Adrenal gland (tissue), 12 donors: ENCODE data around the gene PIANP. TPM values are rescaled to one million over a fixed set of nuclear protein-coding genes. Genes with fewer than 3 reads are reported as not detected.

Source experiments
- DNase-seq, 7 donors: peaks; one replicate each; pipeline ENCODE4 v3.0.0-alpha.2; 2019 to 2020
- H3K27ac ChIP-seq, 5 donors: fragments of 200-600 bp; sonication (generic) in 4 of 5; 1 replicate in 3 of 5; 2 replicates in 2 of 5; pipeline versions ENCODE4 v1.5.1 to v1.8.0; 2016 to 2020; ENCODE audit warnings: mild to moderate bottlenecking in 1 of 5
- H3K27me3 ChIP-seq: fragments of 200-600 bp; 2 replicates; pipeline ENCODE4 v1.8.0; 2021
- H3K36me3 ChIP-seq, 2 donors: fragments of 200-600 bp; replicated peaks in 1 of 2; 1 replicate in 1 of 2; 2 replicates in 1 of 2; pipeline versions ENCODE4 v1.5.1 to v1.8.0; 2018 to 2022
- H3K4me1 ChIP-seq, 2 donors: fragments of 200-600 bp; replicated peaks in 1 of 2; 1 replicate in 1 of 2; 2 replicates in 1 of 2; pipeline versions ENCODE4 v1.5.1 to v1.8.0; 2018 to 2021
- H3K4me3 ChIP-seq, 4 donors: fragments of 200-600 bp; sonication (generic) in 3 of 4; one replicate each; pipeline ENCODE4 v1.5.1; 2016 to 2018
- H3K9me3 ChIP-seq, 3 donors: fragments of 200-600 bp; sonication (generic) in 1 of 3; replicated peaks in 1 of 3; 1 replicate in 2 of 3; 2 replicates in 1 of 3; pipeline versions ENCODE4 v1.5.1 to v1.8.0; 2016 to 2021
- POLR2A ChIP-seq, 2 donors: fragments of 450-650 bp; IDR thresholded peaks; one replicate each; pipeline ENCODE4 v1.6.1; 2017; ENCODE audit warnings: antibody characterized with exemption in 2 of 2, mild to moderate bottlenecking in 2 of 2, moderate library complexity in 1 of 2
- WGBS, 4 donors: extraction: QIAGEN DNeasy Blood & Tissue Kit in 2 of 4; methylation state at CpG; one replicate each; pipeline versions ENCODE4 v1.1.5 to v1.1.7; 2013 to 2017; 5-methylcytosine and 5-hydroxymethylcytosine counted together
- intact Hi-C, 2 donors: fragments of 100-400 bp; cut with DNase I; formaldehyde crosslinking; loops; one replicate each; pipeline versions ENCODE4 v1.14.1 to v1.15.0; 2022 to 2023
- polyA plus RNA-seq, 3 donors: library from polyadenylated mRNA; stranded (reverse); fragments of 200-250 nt in 2 of 3; fragments of 350-450 nt in 1 of 3; fragmentation: Illumina TruSeq in 1 of 3; extraction: RNeasy Lipid Tissue Mini Kit (QIAGEN cat#74804) in 1 of 3; gene quantifications; one replicate each; pipeline ENCODE4 v1.2.3, GENCODE V29; 2013 to 2014
- total RNA-seq, 9 donors: library from RNA; depleted of rRNA in 4 of 9; stranded (reverse); fragments of >200 nt in 4 of 9; fragments of 120-200 nt in 1 of 9; fragmentation: NEBNext Ultra II Directional in 1 of 9; extraction: Animal tissue kit (Norgen Biotek cat#: 25700) in 1 of 9; gene quantifications; one replicate each; pipeline versions ENCODE4 v1.1.0 to v1.2.4, GENCODE V29; 2013 to 2023
- TF ChIP-seq, protein P1 (sequence below), 6 experiments: fragments of 450-650 bp in 4 of 6; fragments of 200-600 bp in 2 of 6; sonication (generic) in 1 of 6; IDR thresholded peaks; 1 replicate in 5 of 6; 2 replicates in 1 of 6; pipeline versions ENCODE4 v1.5.1 to v1.8.0; 2016 to 2021; ENCODE audit warnings: antibody characterized with exemption in 6 of 6, mild to moderate bottlenecking in 2 of 6, moderate library complexity in 1 of 6
- donor health status: healthy with polysubstance abuse.
- donor health status: Bipolar disorder and iron deficiency.
- donor health status: DM: yes; HTN: yes; CAD: no.
- donor health status: DM: no; HTN: no; CAD: no.
- donor health status: DM: no; HTN: no; CAD: no.
- donor health status: DM: yes; HTN: yes; CAD: no.

The PIANP gene
- total and polyA plus RNA-seq, 12 donors: 0.11 to 5.2 (median 0.96) TPM; not detected in 3

DNA sequence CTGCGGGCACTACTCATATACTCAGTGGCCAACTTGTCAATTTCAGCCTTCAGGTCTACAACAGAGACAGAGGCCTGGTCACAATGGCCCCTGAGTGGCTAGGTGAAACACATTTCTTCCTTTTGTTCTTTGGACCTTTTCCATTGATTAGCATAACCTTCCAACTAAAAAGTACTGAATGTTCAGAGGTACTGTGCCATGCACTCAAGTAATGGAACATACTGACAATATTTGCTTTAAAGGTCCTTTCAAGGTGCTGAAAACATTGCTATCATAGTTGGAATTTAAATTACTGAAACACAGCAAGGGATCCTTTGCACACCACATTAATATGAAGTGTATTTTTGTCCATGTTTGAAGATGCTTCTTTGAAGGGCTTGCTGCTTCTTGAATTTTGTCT is 47.3 kb downstream of the PIANP start:
- no peaks in the 10 kb centered on the region for H3K27me3 ChIP-seq
- 91 to 100% (median 99%) methylated on average over 1 of the region's 1 CpG for WGBS, 4 donors
- intact Hi-C loops: no loop called here
- no peaks in the 10 kb centered on the region for H3K4me1 ChIP-seq
- no peak overlapping the region for H3K4me3 ChIP-seq
- DNase-seq: no peak
- peaks cover 0 to 64% of the 10 kb centered on the region in 2 donors for H3K36me3 ChIP-seq
- no peak overlapping the region for H3K27ac ChIP-seq
- no peaks in the 10 kb centered on the region for H3K9me3 ChIP-seq
- TF ChIP-seq, protein P1, sequence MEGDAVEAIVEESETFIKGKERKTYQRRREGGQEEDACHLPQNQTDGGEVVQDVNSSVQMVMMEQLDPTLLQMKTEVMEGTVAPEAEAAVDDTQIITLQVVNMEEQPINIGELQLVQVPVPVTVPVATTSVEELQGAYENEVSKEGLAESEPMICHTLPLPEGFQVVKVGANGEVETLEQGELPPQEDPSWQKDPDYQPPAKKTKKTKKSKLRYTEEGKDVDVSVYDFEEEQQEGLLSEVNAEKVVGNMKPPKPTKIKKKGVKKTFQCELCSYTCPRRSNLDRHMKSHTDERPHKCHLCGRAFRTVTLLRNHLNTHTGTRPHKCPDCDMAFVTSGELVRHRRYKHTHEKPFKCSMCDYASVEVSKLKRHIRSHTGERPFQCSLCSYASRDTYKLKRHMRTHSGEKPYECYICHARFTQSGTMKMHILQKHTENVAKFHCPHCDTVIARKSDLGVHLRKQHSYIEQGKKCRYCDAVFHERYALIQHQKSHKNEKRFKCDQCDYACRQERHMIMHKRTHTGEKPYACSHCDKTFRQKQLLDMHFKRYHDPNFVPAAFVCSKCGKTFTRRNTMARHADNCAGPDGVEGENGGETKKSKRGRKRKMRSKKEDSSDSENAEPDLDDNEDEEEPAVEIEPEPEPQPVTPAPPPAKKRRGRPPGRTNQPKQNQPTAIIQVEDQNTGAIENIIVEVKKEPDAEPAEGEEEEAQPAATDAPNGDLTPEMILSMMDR (IDR thresholded peaks at IDR 0.05): no peak
- TF ChIP-seq POLR2A (IDR thresholded peaks at IDR 0.05): no peak

DNA sequence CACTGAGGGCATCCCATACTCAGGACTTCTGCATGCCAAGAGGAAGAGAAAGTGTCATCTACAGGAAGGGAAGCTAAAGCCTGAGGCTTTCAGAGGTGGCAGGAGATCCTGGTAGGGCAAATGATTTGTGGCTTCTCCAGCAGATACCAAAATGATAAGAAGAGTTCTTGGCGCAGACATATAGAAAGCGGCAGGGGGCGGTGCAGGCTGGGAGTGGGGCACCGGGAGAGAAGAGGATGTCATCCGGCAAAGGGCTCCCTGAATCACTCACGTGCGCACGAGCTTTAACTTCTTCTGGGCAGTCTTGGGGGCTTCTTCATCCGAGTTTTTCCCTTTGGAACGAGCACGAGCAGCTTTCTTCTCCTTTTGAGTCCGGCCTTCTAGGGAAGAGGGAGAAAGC is 48.2 kb downstream of the PIANP start:
- H3K36me3 ChIP-seq: peaks cover 0 to 65% of the 10 kb centered on the region in 2 donors

DNA sequence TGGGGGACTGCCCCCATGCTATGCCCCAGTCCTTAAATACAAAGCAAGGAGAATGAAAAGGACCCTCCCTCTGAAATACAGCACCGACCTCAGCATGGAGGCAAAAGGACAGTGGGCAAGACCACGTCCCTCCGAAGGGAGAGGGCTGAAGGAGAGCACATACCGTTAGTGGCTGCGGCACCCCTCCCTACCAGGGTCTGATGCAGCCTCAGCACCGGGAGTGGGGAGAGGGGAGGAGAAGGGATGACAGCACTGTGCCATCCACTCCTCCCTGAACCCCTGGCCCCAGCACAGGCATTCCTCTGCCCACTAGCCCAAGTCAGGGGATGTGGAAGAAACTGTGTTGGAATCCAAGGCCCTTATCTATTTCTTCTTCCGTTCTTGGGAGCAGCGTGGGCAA is 49.8 kb downstream of the PIANP start:
- WGBS, 4 donors: 86 to 92% (median 90%) methylated on average over 8 of the region's 8 CpGs
- Histone ChIP-seq H3K4me1 (no peaks in the 10 kb centered on the region), H3K4me3 (no peak overlapping the region), H3K27ac (no peak overlapping the region), H3K27me3 (no peaks in the 10 kb centered on the region), H3K36me3 (peaks cover 0 to 49% of the 10 kb centered on the region in 2 donors), H3K9me3 (no peaks in the 10 kb centered on the region)
- intact Hi-C loops: no loop called here
- TF ChIP-seq POLR2A (IDR thresholded peaks at IDR 0.05): no peak
- TF ChIP-seq, protein P1 (IDR thresholded peaks at IDR 0.05): no peak
- DNase-seq: no peak

More for the DNA sequence above, 48.2 kb downstream of the PIANP start:
- no peak for TF ChIP-seq POLR2A (IDR thresholded peaks at IDR 0.05)
- TF ChIP-seq, protein P1 (IDR thresholded peaks at IDR 0.05): no peak
- no peak overlapping the region for H3K4me3 ChIP-seq
- H3K9me3 ChIP-seq: no peaks in the 10 kb centered on the region
- H3K4me1 ChIP-seq: no peaks in the 10 kb centered on the region
- no peaks in the 10 kb centered on the region for H3K27me3 ChIP-seq
- DNase-seq: no peak
- 84 to 92% (median 90%) methylated on average over 12 of the region's 12 CpGs for WGBS, 4 donors
- intact Hi-C loops: no loop called here
- H3K27ac ChIP-seq: no peak overlapping the region

DNA sequence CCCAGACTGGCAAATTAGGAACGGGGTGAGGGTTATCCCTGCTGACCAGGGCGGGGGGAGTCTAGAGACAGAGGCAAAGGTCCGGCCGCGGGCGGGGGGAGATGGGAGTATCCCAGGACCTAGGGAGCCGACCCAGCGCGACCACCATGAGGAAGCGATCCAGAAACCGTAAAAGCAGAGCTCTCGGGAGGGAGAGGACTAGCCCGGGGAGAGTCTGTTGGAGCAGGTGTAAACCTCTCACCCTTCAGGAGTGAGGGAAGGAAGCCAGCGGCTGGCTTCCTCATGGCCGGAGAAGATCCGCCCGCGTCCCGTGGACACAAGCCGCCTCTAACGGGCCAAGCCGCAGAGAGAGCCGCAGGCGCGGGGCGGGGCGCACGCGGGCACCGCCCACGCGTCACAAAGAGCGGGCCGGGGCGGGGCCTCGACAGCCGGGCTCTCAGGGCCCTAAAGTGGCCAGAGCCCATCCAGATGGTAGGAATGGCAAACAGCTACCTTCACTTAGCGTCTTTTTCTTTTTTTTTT is 53.5 kb downstream of the PIANP start, which contains the start of gene ACRBP:
TSS of gene ACRBP (minus strand) at position 350 of the 522 bp plus-strand sequence. CDS start at position 284, 66 bp downstream.
- Histone ChIP-seq H3K9me3 (no peaks in the 10 kb centered on the region), H3K4me1 (no peaks in the 10 kb centered on the region), H3K4me3 (peak within 1 kb of the TSS in 2 of 4 donors; percentile 15 to 54), H3K27me3 (no peaks in the 10 kb centered on the region), H3K36me3 (peaks cover 0 to 25% of the 10 kb centered on the region in 2 donors), H3K27ac (peak within 1 kb of the TSS in 2 of 5 donors; percentile 41 to 49)
- WGBS, 4 donors: 3 to 6% (median 4%) methylated on average over 25 to 38 of the region's 38 CpGs
- peak; percentile 74 to 85 (median 75) for DNase-seq
- peak in 1 of 2 donors; percentile 15 for TF ChIP-seq POLR2A (IDR thresholded peaks at IDR 0.05)
- TF ChIP-seq, protein P1 (IDR thresholded peaks at IDR 0.05): no peak
- intact Hi-C loops: no loop called here
